KMS-11 (cell line): ENCODE results near the gene NUDT22.

Experiments used
- H2AFZ ChIP-seq: fragments of 200-600 bp; sonication (generic); 2 replicates; pipeline ENCODE4 v1.6.1; 2016; ENCODE audit warnings: antibody characterized with exemption, mixed run types, low read depth
- H3K27ac ChIP-seq: fragments of 200-600 bp; sonication (generic); 2 replicates; pipeline ENCODE4 v1.6.1; 2016; ENCODE audit warnings: mild to moderate bottlenecking, mixed run types
- H3K27me3 ChIP-seq: fragments of 200-600 bp; sonication (generic); 2 replicates; pipeline ENCODE4 v1.6.1; 2017; ENCODE audit warnings: mild to moderate bottlenecking, low read depth, mixed run types, moderate library complexity; ENCODE audit not compliant: insufficient read depth
- H3K36me3 ChIP-seq: fragments of 200-600 bp; sonication (generic); 2 replicates; pipeline ENCODE4 v1.6.1; 2017; ENCODE audit warnings: mild to moderate bottlenecking, mixed run types; ENCODE audit not compliant: insufficient read depth
- H3K4me1 ChIP-seq: fragments of 200-600 bp; sonication (generic); 2 replicates; pipeline ENCODE4 v1.6.1; 2016; ENCODE audit warnings: mild to moderate bottlenecking, low read depth, mixed run types; ENCODE audit not compliant: poor library complexity, severe bottlenecking
- H3K4me2 ChIP-seq: fragments of 200-600 bp; sonication (generic); 2 replicates; pipeline ENCODE4 v1.7.0; 2016; ENCODE audit warnings: mild to moderate bottlenecking, mixed run types
- H3K4me3 ChIP-seq: fragments of 200-600 bp; sonication (generic); IDR thresholded peaks from 2 replicates; pipeline ENCODE4 v1.6.1; 2017; ENCODE audit warnings: low read depth, low read length, mixed read lengths; ENCODE audit not compliant: insufficient read depth
- H3K79me2 ChIP-seq: fragments of 200-600 bp; sonication (generic); 2 replicates; pipeline ENCODE4 v1.6.1; 2016; ENCODE audit warnings: low read depth, mixed run types; ENCODE audit not compliant: insufficient read depth
- H3K9ac ChIP-seq: fragments of 200-600 bp; sonication (generic); 2 replicates; pipeline ENCODE4 v1.6.1; 2016; ENCODE audit warnings: mild to moderate bottlenecking, mixed run types
- H4K20me1 ChIP-seq: fragments of 200-600 bp; sonication (generic); 2 replicates; pipeline ENCODE4 v1.6.1; 2016; ENCODE audit warnings: mild to moderate bottlenecking, mixed run types; ENCODE audit not compliant: insufficient read depth
- TF ChIP-seq, protein P1 (sequence below): fragments of 200-600 bp; sonication (generic); conservative IDR thresholded peaks from 2 replicates; pipeline ENCODE4 v1.6.1; 2017; ENCODE audit warnings: low read depth, mild to moderate bottlenecking, antibody characterized with exemption, low read length, moderate library complexity, mixed read lengths

NUDT22 gene

DNA sequence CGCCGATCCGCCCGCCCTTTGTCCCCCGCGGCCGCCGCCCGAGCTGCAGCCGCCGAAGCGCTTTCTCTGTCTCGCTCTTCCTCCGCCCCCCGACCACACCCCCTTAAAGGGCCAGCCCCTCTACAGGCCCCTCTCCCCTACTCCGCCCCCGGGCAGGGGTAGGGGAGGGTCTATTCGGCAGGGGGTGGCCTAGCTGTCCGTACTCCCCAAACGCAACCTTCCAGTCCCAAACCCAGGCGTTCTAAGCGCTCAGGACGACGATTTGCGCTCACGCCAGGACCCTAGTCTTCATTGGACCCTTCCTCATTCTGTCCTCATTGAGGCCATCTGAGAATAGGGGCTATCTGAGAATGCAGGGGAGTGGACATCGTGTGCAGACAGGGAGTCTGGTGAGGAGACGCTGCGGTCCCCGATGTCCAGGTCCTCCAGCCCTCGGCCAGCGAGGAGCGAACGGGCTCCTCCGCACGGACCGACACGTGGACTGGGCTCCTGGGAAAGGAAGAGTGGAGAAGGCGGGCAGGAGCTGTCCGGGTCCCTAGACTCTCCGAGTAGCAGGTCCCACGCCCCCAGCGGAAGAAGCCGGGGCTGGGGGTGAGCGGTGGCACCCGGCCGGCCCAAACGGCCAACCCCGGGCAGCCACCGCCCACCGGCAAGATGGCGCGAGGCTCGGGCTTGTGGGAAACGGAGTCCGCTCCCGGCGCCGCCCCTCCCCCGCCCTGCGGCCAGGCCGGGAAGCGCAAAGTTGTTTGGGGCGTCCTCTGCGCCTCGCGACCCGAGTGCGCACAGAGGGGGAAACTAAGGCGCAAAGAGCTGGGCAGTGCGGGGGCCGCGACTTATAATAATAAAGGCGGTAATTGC, 21.0 kb downstream of the NUDT22 start, which contains the start of gene PPP1R14B:
Gene PPP1R14B (minus strand): TSS at position 73 of the 858 bp plus-strand sequence. CDS start 270 bp downstream, outside the sequence.
- peak within 1 kb of the TSS; percentile 68 for H3K27ac ChIP-seq
- H3K4me1 ChIP-seq: peaks cover 21% of the 10 kb centered on the region

DNA sequence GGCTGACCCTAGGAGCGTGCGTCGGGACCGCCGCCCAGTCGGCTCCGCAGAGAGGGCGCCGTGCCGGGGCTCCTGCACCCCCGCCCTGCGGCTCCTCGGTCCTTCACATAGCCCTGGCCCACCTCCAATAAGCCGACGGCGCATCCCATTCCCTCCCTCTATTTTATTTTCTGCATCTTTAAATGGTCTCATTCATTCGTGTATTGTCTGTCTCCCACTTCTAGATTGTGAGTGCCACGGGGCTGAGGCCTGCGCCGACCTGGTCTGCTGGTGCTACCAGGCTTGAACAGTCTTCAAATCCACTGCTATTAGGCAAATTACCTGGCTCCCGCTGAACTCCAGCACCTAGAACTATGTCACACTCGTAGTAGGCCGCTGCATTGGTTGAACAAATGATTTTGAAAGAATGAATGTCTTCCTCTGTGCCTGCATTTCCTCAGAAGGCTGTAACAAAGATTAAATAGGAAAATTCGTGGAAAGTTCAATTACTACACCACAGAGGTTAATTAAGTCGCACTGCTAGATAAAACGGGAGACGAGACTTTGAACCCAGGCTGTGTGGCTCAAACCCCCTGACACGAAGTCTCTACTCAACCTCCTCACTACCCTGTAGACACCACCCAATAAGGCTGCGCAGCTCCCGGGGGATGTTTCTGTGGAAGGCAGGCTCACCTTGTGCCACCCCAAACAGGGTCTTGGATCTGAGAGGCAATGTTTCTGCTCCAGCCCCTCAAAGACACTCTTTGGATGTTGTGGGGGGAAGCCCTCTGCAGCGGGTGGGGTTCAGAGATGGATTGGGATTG, 21.9 kb downstream of the NUDT22 start:
- H2AFZ ChIP-seq: peak overlapping the region; percentile 83

More for the DNA sequence above, 21.0 kb downstream of the NUDT22 start, which contains the start of gene PPP1R14B:
- H3K36me3 ChIP-seq: peaks cover 4% of the 10 kb centered on the region; the same call in 1 of the 2 replicates
- H3K9ac ChIP-seq: peak within 1 kb of the TSS; percentile 81
- H2AFZ ChIP-seq: peak within 1 kb of the TSS; percentile 83
- H4K20me1 ChIP-seq: no peaks in the 10 kb centered on the region
- no peak within 1 kb of the TSS for H3K4me3 ChIP-seq
- peaks cover 26% of the 10 kb centered on the region for H3K79me2 ChIP-seq
- TF ChIP-seq, protein P1, sequence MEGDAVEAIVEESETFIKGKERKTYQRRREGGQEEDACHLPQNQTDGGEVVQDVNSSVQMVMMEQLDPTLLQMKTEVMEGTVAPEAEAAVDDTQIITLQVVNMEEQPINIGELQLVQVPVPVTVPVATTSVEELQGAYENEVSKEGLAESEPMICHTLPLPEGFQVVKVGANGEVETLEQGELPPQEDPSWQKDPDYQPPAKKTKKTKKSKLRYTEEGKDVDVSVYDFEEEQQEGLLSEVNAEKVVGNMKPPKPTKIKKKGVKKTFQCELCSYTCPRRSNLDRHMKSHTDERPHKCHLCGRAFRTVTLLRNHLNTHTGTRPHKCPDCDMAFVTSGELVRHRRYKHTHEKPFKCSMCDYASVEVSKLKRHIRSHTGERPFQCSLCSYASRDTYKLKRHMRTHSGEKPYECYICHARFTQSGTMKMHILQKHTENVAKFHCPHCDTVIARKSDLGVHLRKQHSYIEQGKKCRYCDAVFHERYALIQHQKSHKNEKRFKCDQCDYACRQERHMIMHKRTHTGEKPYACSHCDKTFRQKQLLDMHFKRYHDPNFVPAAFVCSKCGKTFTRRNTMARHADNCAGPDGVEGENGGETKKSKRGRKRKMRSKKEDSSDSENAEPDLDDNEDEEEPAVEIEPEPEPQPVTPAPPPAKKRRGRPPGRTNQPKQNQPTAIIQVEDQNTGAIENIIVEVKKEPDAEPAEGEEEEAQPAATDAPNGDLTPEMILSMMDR: 0 out of 2 replicates have a peak, but pooled peaks have one; percentile 17
- H3K27me3 ChIP-seq: no peaks in the 10 kb centered on the region
- peak within 1 kb of the TSS; percentile 100 for H3K4me2 ChIP-seq

DNA sequence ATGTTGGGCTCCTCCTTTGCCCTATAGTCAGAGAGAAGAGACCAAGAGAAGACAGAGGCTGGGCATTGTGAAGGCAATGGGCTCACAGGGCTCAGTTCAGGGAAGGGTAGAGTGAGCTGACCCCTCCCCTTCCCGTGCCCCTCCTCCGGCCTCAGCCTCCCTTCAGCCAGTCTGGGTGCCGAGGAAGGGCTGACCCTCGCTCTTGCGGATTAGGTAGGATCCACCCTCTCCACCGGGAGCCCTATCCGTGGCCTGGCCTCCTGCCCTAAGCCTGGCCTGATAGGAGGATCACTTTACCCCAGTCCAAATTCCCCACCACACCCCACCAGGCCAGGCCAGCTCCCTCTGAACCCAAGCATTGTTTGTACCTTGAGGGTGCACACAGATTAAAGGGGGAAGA, 22.5 kb downstream of the NUDT22 start:
- peaks cover 3% of the 10 kb centered on the region; the same call in 1 of the 2 replicates for H3K36me3 ChIP-seq
- no peaks in the 10 kb centered on the region for H3K27me3 ChIP-seq
- peaks cover 19% of the 10 kb centered on the region for H3K79me2 ChIP-seq
- TF ChIP-seq, protein P1: no peak
- no peak overlapping the region for H3K9ac ChIP-seq
- H3K4me1 ChIP-seq: peaks cover 17% of the 10 kb centered on the region
- no peaks in the 10 kb centered on the region for H4K20me1 ChIP-seq
- no peak overlapping the region for H3K4me2 ChIP-seq
- no peak overlapping the region for H2AFZ ChIP-seq
- H3K4me3 ChIP-seq: no peak overlapping the region
- no peak overlapping the region for H3K27ac ChIP-seq

More for the DNA sequence above, 21.9 kb downstream of the NUDT22 start:
- Histone ChIP-seq H3K79me2 (peaks cover 21% of the 10 kb centered on the region), H3K27ac (no peak overlapping the region), H4K20me1 (no peaks in the 10 kb centered on the region), H3K36me3 (peaks cover 4% of the 10 kb centered on the region; the same call in 1 of the 2 replicates), H3K9ac (no peak overlapping the region), H3K27me3 (no peaks in the 10 kb centered on the region), H3K4me2 (peak overlapping the region; percentile 100; the same call in 1 of the 2 replicates), H3K4me1 (peaks cover 20% of the 10 kb centered on the region), H3K4me3 (no peak overlapping the region)
- TF ChIP-seq, protein P1: no peak

DNA sequence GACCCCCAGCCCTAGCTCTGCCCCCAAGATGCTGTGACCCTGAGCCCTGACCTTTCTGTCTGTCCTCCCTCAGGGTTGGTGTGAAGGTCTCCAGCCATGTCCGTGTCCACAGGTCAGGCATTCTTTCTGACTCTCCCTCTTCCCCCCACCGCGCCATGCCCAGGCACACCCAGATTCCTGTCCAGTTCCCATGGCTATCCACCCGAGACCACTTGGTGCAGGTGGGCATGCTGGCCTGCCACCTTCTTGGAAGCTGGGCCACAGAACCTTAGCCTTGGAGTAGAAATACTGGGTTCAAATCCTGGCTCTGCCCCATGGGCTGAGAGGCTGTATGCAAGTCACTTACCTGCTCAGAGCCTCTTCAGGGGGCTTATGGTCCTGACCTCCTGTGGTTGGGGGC, 23.0 kb downstream of the NUDT22 start:
- Histone ChIP-seq H3K36me3 (no peaks in the 10 kb centered on the region), H3K9ac (no peak overlapping the region)

More for the DNA sequence above, 23.0 kb downstream of the NUDT22 start:
- Histone ChIP-seq H3K4me3 (no peak overlapping the region), H4K20me1 (no peaks in the 10 kb centered on the region), H2AFZ (no peak overlapping the region), H3K4me2 (no peak overlapping the region), H3K27ac (no peak overlapping the region), H3K4me1 (peaks cover 17% of the 10 kb centered on the region), H3K27me3 (no peaks in the 10 kb centered on the region), H3K79me2 (peaks cover 16% of the 10 kb centered on the region)
- TF ChIP-seq, protein P1: no peak
